HEK293T (cell line): ENCODE data around the gene VAT1.

Experiments
- CTCF ChIA-PET: fragments of 350-600 bp; formaldehyde crosslinking; extraction: SDS; loops from one replicate; lab custom pipeline; 2021; ENCODE audit warnings: antibody characterized with exemption, inconsistent platforms; lab: Yijun Ruan, JAX
- POLR2A ChIA-PET: fragments of 350-600 bp; formaldehyde crosslinking; extraction: SDS; loops from one replicate; lab custom pipeline; 2020; ENCODE audit warnings: antibody characterized with exemption, inconsistent platforms; lab: Yijun Ruan, JAX
- DNase-seq: peaks from one replicate; pipeline ENCODE4 v3.0.0; 2012; ENCODE audit warnings: mixed read lengths; ENCODE audit errors: extremely low spot score
- ARNT ChIP-seq: fragments of 450-650 bp; IDR thresholded peaks from 2 replicates; pipeline ENCODE4 v1.6.1; 2017; ENCODE audit warnings: mild to moderate bottlenecking
- BHLHE40 ChIP-seq: fragments of 450-650 bp; IDR thresholded peaks from 2 replicates; pipeline ENCODE4 v1.6.1; 2016; ENCODE audit warnings: mild to moderate bottlenecking, moderate library complexity, borderline replicate concordance
- CTBP1 ChIP-seq: fragments of 450-650 bp; IDR thresholded peaks from 2 replicates; pipeline ENCODE4 v1.6.1; 2016; ENCODE audit warnings: borderline replicate concordance
- ELF4 ChIP-seq: fragments of 450-650 bp; IDR thresholded peaks from 2 replicates; pipeline ENCODE4 v1.6.1; 2017; ENCODE audit warnings: antibody characterized with exemption
- FOXA1 ChIP-seq: fragments of 450-650 bp; IDR thresholded peaks from 2 replicates; pipeline ENCODE4 v1.6.1; 2016; ENCODE audit warnings: mild to moderate bottlenecking
- FOXK2 ChIP-seq: fragments of 450-650 bp; IDR thresholded peaks from 2 replicates; pipeline ENCODE4 v1.6.1; 2016; ENCODE audit warnings: mild to moderate bottlenecking
- FOXM1 ChIP-seq: fragments of 450-650 bp; IDR thresholded peaks from 2 replicates; pipeline ENCODE4 v1.6.1; 2017; ENCODE audit warnings: mild to moderate bottlenecking, borderline replicate concordance
- HDGF ChIP-seq: fragments of 450-650 bp; IDR thresholded peaks from 2 replicates; pipeline ENCODE4 v1.6.1; 2017; ENCODE audit warnings: antibody characterized with exemption, borderline replicate concordance
- L3MBTL2 ChIP-seq: fragments of 450-650 bp; conservative IDR thresholded peaks from 2 replicates; pipeline ENCODE4 v1.6.1; 2016; ENCODE audit warnings: mild to moderate bottlenecking
- LEF1 ChIP-seq: fragments of 450-650 bp; IDR thresholded peaks from 2 replicates; pipeline ENCODE4 v1.6.1; 2017; ENCODE audit warnings: mild to moderate bottlenecking, borderline replicate concordance
- NFRKB ChIP-seq: fragments of 450-650 bp; IDR thresholded peaks from 2 replicates; pipeline ENCODE4 v1.6.1; 2016; ENCODE audit warnings: mild to moderate bottlenecking, moderate library complexity
- SP1 ChIP-seq: fragments of 450-650 bp; IDR thresholded peaks from 2 replicates; pipeline ENCODE4 v1.6.1; 2017
- SUZ12 ChIP-seq: fragments of 450-650 bp; IDR thresholded peaks from 2 replicates; pipeline ENCODE4 v1.6.1; 2016; ENCODE audit warnings: mild to moderate bottlenecking
- TARDBP ChIP-seq: fragments of 450-650 bp; IDR thresholded peaks from 2 replicates; pipeline ENCODE4 v1.6.1; 2016
- ZNF384 ChIP-seq: fragments of 450-650 bp; IDR thresholded peaks from 2 replicates; pipeline ENCODE4 v1.6.1; 2016
- TF ChIP-seq, protein P1 (sequence below): fragments of 450-650 bp; IDR thresholded peaks from 2 replicates; pipeline ENCODE4 v1.6.1; 2016

VAT1 gene

DNA sequence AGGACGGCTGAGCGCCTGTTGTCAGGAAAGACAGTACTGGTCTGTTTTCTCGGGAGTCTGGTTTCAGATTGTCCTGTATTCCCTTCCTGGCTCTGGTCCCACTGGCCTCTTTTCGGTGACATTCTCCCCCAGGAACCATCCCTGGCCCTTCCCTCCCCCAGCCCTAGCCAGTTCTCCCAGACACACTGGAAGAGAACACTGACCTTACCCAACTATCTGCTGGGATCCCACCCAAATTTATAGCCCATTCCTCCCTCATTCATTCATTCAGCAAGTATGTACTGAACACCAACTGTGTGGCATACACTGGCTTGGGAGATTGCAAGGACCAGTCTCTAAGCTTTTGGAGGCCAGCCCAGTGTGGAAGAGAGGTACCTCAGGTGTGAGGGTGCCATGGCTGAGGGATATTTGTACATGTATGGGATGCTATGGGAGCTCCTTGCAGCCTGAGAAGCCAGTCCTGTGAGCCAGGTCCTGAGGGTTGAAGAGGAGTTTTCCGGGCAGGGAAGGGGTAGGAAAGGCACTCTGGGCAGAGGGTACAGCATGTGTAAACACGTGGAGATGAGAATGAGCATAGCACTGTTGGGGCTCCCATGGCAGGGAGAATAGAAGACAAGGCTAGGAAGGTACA lies 8.1 kb upstream of the VAT1 start:
- ChIA-PET POLR2A (interaction anchor here (1.0 kb wide), 1 partner anchor 285 kb away, joined by 3 read pairs; no protein-coding TSS in a partner anchor), CTCF (interaction anchor here (1.1 kb wide), 1 partner anchor 12 kb away, joined by 3 read pairs; no protein-coding TSS in a partner anchor)
- DNase-seq = no peak
- no peak for TF ChIP-seq LEF1
- TF ChIP-seq FOXA1 = no peak
- no peak for TF ChIP-seq FOXM1
- TF ChIP-seq CTBP1 = no peak
- no peak for TF ChIP-seq TARDBP
- no peak for TF ChIP-seq HDGF
- no peak for TF ChIP-seq BHLHE40
- TF ChIP-seq, protein P1, sequence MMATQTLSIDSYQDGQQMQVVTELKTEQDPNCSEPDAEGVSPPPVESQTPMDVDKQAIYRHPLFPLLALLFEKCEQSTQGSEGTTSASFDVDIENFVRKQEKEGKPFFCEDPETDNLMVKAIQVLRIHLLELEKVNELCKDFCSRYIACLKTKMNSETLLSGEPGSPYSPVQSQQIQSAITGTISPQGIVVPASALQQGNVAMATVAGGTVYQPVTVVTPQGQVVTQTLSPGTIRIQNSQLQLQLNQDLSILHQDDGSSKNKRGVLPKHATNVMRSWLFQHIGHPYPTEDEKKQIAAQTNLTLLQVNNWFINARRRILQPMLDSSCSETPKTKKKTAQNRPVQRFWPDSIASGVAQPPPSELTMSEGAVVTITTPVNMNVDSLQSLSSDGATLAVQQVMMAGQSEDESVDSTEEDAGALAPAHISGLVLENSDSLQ = no peak
- no peak for TF ChIP-seq ARNT
- no peak for TF ChIP-seq ELF4
- TF ChIP-seq L3MBTL2 = no peak
- no peak for TF ChIP-seq SP1
- no peak for TF ChIP-seq FOXK2
- no peak for TF ChIP-seq NFRKB

DNA sequence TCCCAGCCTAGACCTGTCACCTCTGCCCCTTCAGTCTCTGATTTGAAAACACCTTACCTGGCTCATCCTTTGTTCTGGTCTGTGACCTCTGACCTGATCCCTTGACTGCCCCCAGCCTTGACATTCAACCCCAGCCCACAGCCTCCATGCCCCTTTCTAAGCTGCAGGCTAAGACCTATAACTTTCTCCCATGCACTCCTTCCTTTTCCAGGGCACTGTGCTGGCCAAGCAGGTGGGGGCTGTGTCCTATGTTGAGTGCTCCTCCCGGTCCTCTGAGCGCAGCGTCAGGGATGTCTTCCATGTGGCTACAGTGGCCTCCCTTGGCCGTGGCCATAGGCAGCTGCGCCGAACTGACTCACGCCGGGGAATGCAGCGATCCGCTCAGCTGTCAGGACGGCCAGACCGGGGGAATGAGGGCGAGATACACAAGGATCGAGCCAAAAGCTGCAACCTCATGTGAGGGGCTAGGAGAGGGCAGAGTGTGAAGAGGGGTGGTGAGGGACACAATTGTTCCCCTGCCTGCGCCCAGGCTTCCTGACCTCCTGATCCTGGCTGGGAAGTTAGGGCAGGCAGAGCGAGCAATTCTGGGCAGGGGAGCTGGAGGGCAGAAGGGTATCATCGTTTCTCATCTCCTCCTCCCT lies 6.2 kb upstream of the VAT1 start:
- TF ChIP-seq ARNT (no peak), ELF4 (no peak), TARDBP (no peak), BHLHE40 (no peak), LEF1 (no peak), FOXK2 (no peak)
- TF ChIP-seq, protein P1 = no peak
- POLR2A ChIA-PET = no interaction called here
- DNase-seq = no peak
- CTCF ChIA-PET = no interaction called here

DNA sequence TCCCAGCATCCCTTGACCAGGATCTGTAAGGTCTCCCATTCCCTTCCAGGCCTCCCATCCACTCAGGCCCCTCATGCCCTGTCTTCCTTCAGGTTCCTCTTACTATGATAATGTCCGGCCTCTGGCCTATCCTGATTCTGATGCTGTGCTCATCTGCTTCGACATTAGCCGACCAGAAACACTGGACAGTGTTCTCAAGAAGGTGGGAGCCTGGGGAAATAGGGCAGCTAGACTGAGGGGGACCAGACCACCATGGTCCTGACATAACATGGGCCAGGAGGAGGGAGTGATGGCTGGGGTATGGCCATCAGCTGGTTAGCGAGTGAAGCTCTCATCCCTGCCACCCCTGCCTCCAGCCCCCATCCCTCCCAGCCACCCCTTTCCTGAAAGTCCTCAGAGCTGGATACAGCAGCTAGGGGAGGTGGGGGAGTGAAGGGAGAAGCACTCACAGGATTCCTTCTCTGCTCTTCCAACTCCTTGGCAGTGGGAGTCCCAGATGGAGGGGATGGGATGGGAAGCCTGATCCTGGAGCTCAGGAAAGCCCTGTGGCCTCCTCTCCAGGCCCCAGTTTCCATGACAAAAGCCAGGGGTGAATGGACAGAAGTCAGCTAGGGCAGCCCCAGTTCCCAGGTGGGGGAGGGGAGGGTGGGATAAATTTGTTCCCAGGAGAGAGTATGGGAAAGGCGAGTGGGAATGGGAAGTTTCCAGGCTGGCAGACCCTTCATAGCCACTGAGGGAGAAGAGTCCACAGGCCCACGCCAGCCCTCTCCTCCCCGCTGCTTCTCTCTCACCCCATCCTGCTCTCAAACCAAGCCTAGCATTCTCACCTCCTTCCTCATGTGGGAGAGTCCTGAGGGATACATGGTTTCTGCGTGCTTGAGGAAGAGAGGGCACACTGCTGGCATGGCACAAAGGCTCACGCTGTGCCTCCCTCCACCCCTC lies 5.2 kb upstream of the VAT1 start:
- ChIA-PET POLR2A (interaction anchor here (0.8 to 2.9 kb wide), 2 partner anchors 29 to 341 kb away, joined by 3 to 14 read pairs; partner anchors contain the start of gene RPL27), CTCF (no interaction called here)
- TF ChIP-seq BHLHE40 (no peak), FOXA1 (no peak), CTBP1 (no peak), TARDBP (no peak), SP1 (no peak), HDGF (no peak), ARNT (no peak), ZNF384 (no peak), FOXM1 (no peak), L3MBTL2 (no peak), FOXK2 (no peak), ELF4 (no peak)
- TF ChIP-seq, protein P1 = no peak
- no peak for DNase-seq

DNA sequence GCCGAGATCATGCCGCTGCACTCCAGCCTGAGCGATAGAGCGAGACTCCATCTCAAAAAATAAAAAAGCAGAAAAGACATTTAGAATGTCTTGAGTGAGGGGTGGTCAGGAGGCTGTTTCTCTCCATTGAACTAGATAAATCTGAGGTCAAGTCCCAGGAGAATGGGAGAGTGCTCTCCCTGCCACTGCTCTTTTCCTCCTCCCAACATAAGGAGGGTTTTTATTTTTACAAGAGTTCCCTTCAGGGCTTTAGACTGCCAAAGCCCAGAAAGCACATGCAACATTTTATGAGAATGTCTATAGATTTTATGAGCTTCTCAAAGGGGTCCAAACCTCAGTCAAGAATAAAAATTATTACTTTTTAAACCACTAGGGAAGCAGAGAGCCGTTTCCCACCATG lies 4.4 kb upstream of the VAT1 start:
- CTCF ChIA-PET = no interaction called here
- POLR2A ChIA-PET = interaction anchor here (1.1 to 2.9 kb wide), 2 partner anchors 29 to 342 kb away, joined by 3 to 14 read pairs; partner anchors contain the start of gene RPL27
- no peak for TF ChIP-seq FOXM1
- no peak for TF ChIP-seq SP1
- TF ChIP-seq BHLHE40 = no peak
- no peak for TF ChIP-seq HDGF
- no peak for TF ChIP-seq L3MBTL2
- TF ChIP-seq ZNF384 = no peak
- TF ChIP-seq ARNT = no peak
- no peak for TF ChIP-seq CTBP1
- no peak for TF ChIP-seq LEF1
- no peak for TF ChIP-seq FOXK2
- TF ChIP-seq FOXA1 = no peak
- no peak for TF ChIP-seq NFRKB
- no peak for TF ChIP-seq SUZ12
- TF ChIP-seq, protein P1 = no peak
- TF ChIP-seq ELF4 = no peak
- TF ChIP-seq TARDBP = no peak
- DNase-seq = no peak
